GM18498 (cell line): ENCODE data around the gene DNASE1L1.

Experiments used
- ATAC-seq: cut with Tn5 transposase; IDR thresholded peaks from one replicate; pipeline ENCODE4 v1.9.1; 2021; ENCODE audit warnings: mild to moderate bottlenecking, moderate library complexity; ENCODE audit not compliant: unreplicated experiment

DNASE1L1 gene

DNA sequence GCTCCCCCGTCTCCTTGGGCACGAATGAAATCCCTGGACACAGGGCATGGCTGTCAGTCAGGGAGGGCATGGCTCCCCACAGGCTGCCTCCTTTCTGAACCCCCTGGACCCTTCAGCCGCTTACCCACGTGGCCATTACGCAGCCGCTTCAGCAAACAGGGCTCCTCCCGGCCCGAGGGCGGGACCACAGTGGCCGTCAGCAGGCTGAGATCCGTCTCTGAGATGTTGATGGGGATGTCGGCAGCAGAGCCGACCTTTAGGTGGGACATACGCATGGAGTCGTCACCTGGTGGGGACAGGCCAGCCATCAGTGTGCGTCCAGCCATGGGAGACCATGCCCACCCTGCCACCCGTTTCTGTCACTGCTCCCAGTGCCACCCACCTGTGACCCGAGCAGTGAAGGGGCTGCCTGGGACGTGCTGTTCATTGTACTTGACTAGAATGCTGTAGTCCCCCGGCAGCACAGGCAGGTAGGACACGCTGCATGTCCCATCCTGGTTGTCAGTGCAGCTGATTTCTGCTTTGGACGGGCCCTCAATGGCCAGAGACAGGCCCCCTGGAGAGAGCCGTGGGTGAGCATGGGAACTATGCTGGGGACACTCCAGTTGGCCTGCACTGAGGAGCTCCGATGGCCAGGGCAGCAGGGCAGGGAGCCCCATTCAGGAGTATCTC, 55.7 kb downstream of the DNASE1L1 start:
- ATAC-seq = no peak

DNA sequence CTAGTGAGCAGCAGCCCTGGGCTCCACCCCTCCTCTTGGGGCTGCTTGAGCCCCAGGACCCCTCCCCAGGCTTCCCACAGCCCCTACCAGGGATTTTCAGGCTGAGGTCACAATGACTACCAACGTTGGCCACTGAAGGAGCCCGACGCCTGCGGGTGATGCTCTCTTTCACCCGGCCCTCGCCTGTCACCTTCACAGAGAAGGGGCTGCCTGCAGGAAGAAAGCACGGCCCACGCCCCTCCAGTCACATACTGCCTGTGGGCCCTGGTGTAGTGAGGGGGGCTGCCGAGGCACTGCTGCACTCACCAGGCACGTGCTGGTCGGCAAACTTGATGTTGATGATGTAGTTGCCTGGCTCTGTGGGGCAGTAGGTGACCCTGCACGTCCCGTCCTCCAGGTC, 56.6 kb downstream of the DNASE1L1 start:
- no peak for ATAC-seq

DNA sequence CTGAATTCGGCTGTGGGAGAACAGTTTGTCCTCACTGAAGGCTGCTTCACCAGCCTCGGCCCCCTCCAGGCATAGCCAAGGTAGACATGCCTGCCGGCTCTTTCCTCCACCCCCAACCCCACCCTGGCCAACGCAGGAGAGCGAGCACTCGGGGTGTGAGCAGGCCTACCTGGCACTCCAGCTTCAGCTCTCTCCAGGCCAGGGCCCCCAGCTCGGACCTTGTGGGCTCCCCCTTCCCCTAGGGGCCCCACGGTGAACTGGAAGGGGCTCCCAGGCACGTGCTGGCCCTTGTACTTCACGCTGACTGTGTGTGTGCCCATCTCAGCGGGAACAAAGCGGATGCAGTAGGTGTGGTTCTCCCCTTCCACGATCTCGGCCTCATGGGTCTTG, 57.0 kb downstream of the DNASE1L1 start:
- ATAC-seq = no peak
